Neural progenitor cell (in vitro differentiated cells): ENCODE data around the gene NDEL1. TPM values are rescaled to one million over a fixed set of nuclear protein-coding genes. Genes with fewer than 3 reads are reported as not detected.

ENCODE experiments used
- DNase-seq: peaks from one replicate; pipeline ENCODE4 v3.0.0-alpha.2; 2016; ENCODE audit warnings: low spot score
- H2AFZ ChIP-seq: fragments of 200-600 bp; sonication (generic); replicated peaks from 2 replicates; pipeline ENCODE4 v1.6.1; 2016; ENCODE audit warnings: antibody characterized with exemption
- H3F3A ChIP-seq: fragments of 200-600 bp; sonication (generic); 2 replicates; pipeline ENCODE4 v1.6.1; 2016; ENCODE audit warnings: antibody characterized with exemption, low read depth
- H3K27ac ChIP-seq: fragments of 200-600 bp; sonication (generic); 2 replicates; pipeline ENCODE4 v1.5.1; 2016; ENCODE audit warnings: mild to moderate bottlenecking
- H3K27me3 ChIP-seq: fragments of 200-600 bp; sonication (generic); 2 replicates; pipeline ENCODE4 v1.6.1; 2016; ENCODE audit warnings: mild to moderate bottlenecking, moderate library complexity
- H3K36me3 ChIP-seq: fragments of 200-600 bp; sonication (generic); 2 replicates; pipeline ENCODE4 v1.5.1; 2016
- H3K4me1 ChIP-seq: fragments of 200-600 bp; sonication (generic); 2 replicates; pipeline ENCODE4 v1.6.1; 2016; ENCODE audit warnings: mixed run types
- H3K4me2 ChIP-seq: fragments of 200-600 bp; sonication (generic); 2 replicates; pipeline ENCODE4 v1.6.1; 2016
- H3K4me3 ChIP-seq: fragments of 200-600 bp; sonication (generic); 2 replicates; pipeline ENCODE4 v1.5.1; 2016
- H3K79me2 ChIP-seq: fragments of 200-600 bp; sonication (generic); 2 replicates; pipeline ENCODE4 v1.6.1; 2016; ENCODE audit warnings: low read depth
- H3K9ac ChIP-seq: fragments of 200-600 bp; sonication (generic); 2 replicates; pipeline ENCODE4 v1.6.1; 2016
- H3K9me3 ChIP-seq: fragments of 200-600 bp; sonication (generic); 2 replicates; pipeline ENCODE4 v1.5.1; 2016; ENCODE audit warnings: low read depth
- H4K20me1 ChIP-seq: fragments of 200-600 bp; sonication (generic); 2 replicates; pipeline ENCODE4 v1.6.1; 2016; ENCODE audit warnings: low read depth
- H3K27ac Mint-ChIP-seq: 3 replicates; pipeline ENCODE4 v1.8.0; 2021; ENCODE audit warnings: mixed read lengths
- H3K27me3 Mint-ChIP-seq: 2 replicates; pipeline ENCODE4 v1.8.0; 2022; ENCODE audit warnings: low read depth, mild to moderate bottlenecking, inconsistent platforms, moderate library complexity, mixed read lengths; ENCODE audit not compliant: insufficient read depth
- H3K36me3 Mint-ChIP-seq: 3 replicates; pipeline ENCODE4 v1.8.0; 2021; ENCODE audit warnings: mixed read lengths
- H3K4me1 Mint-ChIP-seq: 3 replicates; pipeline ENCODE4 v1.8.0; 2021; ENCODE audit warnings: mixed read lengths
- H3K4me3 Mint-ChIP-seq: 3 replicates; pipeline ENCODE4 v1.8.0; 2021; ENCODE audit warnings: mild to moderate bottlenecking, moderate library complexity, mixed read lengths
- H3K9me3 Mint-ChIP-seq: 3 replicates; pipeline ENCODE4 v1.8.0; 2020; ENCODE audit warnings: mixed read lengths
- EZH2 ChIP-seq: fragments of 200-600 bp; sonication (generic); IDR thresholded peaks from 2 replicates; pipeline ENCODE4 v1.6.1; 2017; ENCODE audit warnings: antibody characterized with exemption, mild to moderate bottlenecking, moderate library complexity
- EZH2phosphoT487 ChIP-seq: fragments of 200-600 bp; sonication (generic); IDR thresholded peaks from 2 replicates; pipeline ENCODE4 v1.6.1; 2017; ENCODE audit warnings: antibody characterized with exemption
- total RNA-seq: library from RNA; depleted of rRNA; stranded (reverse); fragments of >200 nt; gene quantifications from 2 replicates; pipeline ENCODE4 v1.2.3, GENCODE V29; 2015; ENCODE audit warnings: low replicate concordance
- TF ChIP-seq, protein P1 (sequence below): fragments of 200-600 bp; sonication (generic); IDR thresholded peaks from 2 replicates; pipeline ENCODE4 v1.5.1; 2017; ENCODE audit warnings: antibody characterized with exemption, mild to moderate bottlenecking

The NDEL1 gene
- total RNA-seq, 1 donor from 2014 or later = 26.9 TPM

DNA sequence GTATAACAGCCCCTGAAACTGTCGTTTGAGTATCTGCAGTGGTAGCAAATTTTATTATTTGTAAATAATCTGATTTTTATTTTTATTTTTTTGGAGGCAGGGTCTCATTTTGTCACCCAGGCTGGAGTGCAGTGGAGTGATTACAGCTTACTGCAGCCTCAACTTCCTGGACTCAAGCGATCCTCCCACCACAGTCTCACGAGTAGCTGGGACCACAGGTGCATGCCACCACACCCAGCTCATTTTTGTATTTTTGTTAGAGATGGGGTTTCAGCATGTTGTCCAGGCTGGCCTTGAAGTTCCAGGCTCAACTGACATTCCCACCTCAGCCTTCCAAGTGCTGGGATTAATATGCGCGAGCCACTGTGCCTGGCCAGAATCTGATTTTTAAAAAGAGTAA, 2.8 kb downstream of the NDEL1 start:
- H3K27ac ChIP-seq = no peak overlapping the region
- H3K79me2 ChIP-seq = peaks cover 70% of the 10 kb centered on the region
- Mint-ChIP-seq H3K27me3 (peaks cover 4% of the 10 kb centered on the region), H3K27ac (no peak overlapping the region), H3K4me3 (no peak overlapping the region), H3K9me3 (no peaks in the 10 kb centered on the region), H3K4me1 (peaks cover 38% of the 10 kb centered on the region), H3K36me3 (peaks cover 14% of the 10 kb centered on the region)
- H3K4me2 ChIP-seq = no peak overlapping the region
- H3K4me1 ChIP-seq = peaks cover 15% of the 10 kb centered on the region
- H3K27me3 ChIP-seq = no peaks in the 10 kb centered on the region
- H3K9me3 ChIP-seq = no peaks in the 10 kb centered on the region
- TF ChIP-seq EZH2 (no peak), EZH2phosphoT487 (no peak)
- TF ChIP-seq, protein P1, sequence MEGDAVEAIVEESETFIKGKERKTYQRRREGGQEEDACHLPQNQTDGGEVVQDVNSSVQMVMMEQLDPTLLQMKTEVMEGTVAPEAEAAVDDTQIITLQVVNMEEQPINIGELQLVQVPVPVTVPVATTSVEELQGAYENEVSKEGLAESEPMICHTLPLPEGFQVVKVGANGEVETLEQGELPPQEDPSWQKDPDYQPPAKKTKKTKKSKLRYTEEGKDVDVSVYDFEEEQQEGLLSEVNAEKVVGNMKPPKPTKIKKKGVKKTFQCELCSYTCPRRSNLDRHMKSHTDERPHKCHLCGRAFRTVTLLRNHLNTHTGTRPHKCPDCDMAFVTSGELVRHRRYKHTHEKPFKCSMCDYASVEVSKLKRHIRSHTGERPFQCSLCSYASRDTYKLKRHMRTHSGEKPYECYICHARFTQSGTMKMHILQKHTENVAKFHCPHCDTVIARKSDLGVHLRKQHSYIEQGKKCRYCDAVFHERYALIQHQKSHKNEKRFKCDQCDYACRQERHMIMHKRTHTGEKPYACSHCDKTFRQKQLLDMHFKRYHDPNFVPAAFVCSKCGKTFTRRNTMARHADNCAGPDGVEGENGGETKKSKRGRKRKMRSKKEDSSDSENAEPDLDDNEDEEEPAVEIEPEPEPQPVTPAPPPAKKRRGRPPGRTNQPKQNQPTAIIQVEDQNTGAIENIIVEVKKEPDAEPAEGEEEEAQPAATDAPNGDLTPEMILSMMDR = no peak
- no peak overlapping the region for H3K4me3 ChIP-seq
- H3K9ac ChIP-seq = no peak overlapping the region
- H3K36me3 ChIP-seq = no peaks in the 10 kb centered on the region
- no peak for DNase-seq
- peaks cover 23% of the 10 kb centered on the region for H4K20me1 ChIP-seq
- peaks cover 22% of the 10 kb centered on the region for H3F3A ChIP-seq
- no peak overlapping the region for H2AFZ ChIP-seq

DNA sequence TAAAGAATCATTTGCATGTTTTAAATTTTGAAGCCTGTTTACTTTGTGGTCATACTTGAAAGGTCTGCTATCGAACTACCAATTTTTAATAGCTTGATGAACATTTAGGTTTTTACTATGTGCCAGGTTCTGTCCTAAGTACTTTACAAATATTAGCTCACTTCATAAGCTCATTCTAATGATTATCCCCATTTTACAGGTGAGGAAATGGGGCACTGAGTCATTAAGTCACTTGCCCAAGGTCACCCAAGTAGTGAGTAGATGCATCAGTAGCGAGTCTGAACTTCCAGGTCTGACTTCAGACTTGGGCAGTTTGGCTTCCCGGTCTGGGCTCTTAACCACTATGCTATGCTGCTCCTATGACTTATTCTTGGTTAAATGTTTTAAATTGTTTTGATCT, 4.0 kb downstream of the NDEL1 start:
- Mint-ChIP-seq H3K36me3 (peaks cover 14% of the 10 kb centered on the region), H3K4me1 (peaks cover 48% of the 10 kb centered on the region), H3K4me3 (no peak overlapping the region), H3K27ac (no peak overlapping the region), H3K27me3 (peaks cover 4% of the 10 kb centered on the region), H3K9me3 (no peaks in the 10 kb centered on the region)
- Histone ChIP-seq H2AFZ (no peak overlapping the region), H3K4me1 (peaks cover 19% of the 10 kb centered on the region), H3K27me3 (no peaks in the 10 kb centered on the region), H4K20me1 (peaks cover 28% of the 10 kb centered on the region), H3K4me2 (no peak overlapping the region), H3K79me2 (peaks cover 76% of the 10 kb centered on the region), H3F3A (peaks cover 28% of the 10 kb centered on the region), H3K9ac (no peak overlapping the region), H3K9me3 (no peaks in the 10 kb centered on the region), H3K36me3 (peaks cover 4% of the 10 kb centered on the region), H3K27ac (no peak overlapping the region), H3K4me3 (no peak overlapping the region)
- DNase-seq = no peak
- TF ChIP-seq EZH2phosphoT487 (no peak), EZH2 (no peak)

DNA sequence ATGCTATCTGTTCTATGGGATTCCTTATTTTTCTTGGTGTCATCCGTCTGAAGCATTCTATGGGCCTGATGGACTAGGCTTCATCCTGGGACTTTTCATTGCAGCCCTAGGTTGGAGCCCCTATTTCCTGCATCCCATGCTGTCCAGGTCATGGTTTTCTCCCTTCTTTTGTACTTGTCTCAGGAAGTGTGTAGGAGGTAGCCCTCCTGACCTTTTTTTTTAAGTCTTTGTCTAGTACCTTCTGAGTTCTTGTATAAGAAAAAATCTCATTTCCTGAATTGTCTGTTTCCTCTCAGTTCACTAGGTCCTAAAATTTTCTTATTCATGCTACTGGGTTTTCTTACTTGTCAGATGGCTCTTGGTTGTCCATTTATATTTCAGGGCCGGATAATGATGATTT, 6.0 kb downstream of the NDEL1 start:
- H3K27me3 ChIP-seq = no peaks in the 10 kb centered on the region
- peaks cover 17% of the 10 kb centered on the region for H3K4me1 ChIP-seq
- H3K4me3 ChIP-seq = no peak overlapping the region
- H3K36me3 Mint-ChIP-seq = peaks cover 14% of the 10 kb centered on the region
- no peak overlapping the region for H2AFZ ChIP-seq
- H4K20me1 ChIP-seq = peaks cover 27% of the 10 kb centered on the region
- H3K4me2 ChIP-seq = no peak overlapping the region
- no peak for TF ChIP-seq EZH2
- TF ChIP-seq, protein P1 = no peak
- no peak for TF ChIP-seq EZH2phosphoT487
- H3F3A ChIP-seq = peaks cover 15% of the 10 kb centered on the region
- H3K36me3 ChIP-seq = peaks cover 4% of the 10 kb centered on the region
- H3K27me3 Mint-ChIP-seq = peaks cover 2% of the 10 kb centered on the region
- DNase-seq = no peak
- H3K4me3 Mint-ChIP-seq = no peak overlapping the region
- no peaks in the 10 kb centered on the region for H3K9me3 ChIP-seq
- peaks cover 39% of the 10 kb centered on the region for H3K4me1 Mint-ChIP-seq
- H3K27ac Mint-ChIP-seq = no peak overlapping the region
- no peaks in the 10 kb centered on the region for H3K9me3 Mint-ChIP-seq
- H3K79me2 ChIP-seq = peaks cover 72% of the 10 kb centered on the region
- no peak overlapping the region for H3K9ac ChIP-seq
- no peak overlapping the region for H3K27ac ChIP-seq

DNA sequence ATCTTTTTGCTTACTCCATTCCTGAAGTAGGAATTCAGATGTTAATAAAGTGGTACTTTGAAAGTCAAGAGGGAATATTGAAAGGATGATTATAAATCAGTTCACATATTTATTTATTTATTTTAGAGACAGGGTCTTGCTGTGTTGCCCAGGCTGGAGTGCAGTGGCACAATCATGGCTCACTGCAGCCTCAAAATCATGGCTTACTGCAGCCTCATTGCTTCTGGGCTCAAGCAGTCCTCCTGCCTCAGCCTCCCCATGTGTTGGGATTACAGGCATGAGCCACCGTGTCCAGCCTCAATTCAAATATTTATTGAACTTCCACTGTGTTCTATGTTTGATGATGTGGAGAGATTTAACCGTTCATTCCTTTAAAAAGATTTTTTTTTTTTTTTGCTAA, 6.6 kb downstream of the NDEL1 start:
- Histone ChIP-seq H2AFZ (no peak overlapping the region), H3K4me3 (no peak overlapping the region), H3K4me1 (peaks cover 11% of the 10 kb centered on the region), H3K36me3 (peaks cover 4% of the 10 kb centered on the region), H3K79me2 (peaks cover 65% of the 10 kb centered on the region), H3K4me2 (no peak overlapping the region), H4K20me1 (peaks cover 21% of the 10 kb centered on the region), H3F3A (peaks cover 11% of the 10 kb centered on the region), H3K27me3 (no peaks in the 10 kb centered on the region), H3K27ac (no peak overlapping the region), H3K9ac (no peak overlapping the region), H3K9me3 (no peaks in the 10 kb centered on the region)
- peaks cover 14% of the 10 kb centered on the region for H3K36me3 Mint-ChIP-seq
- no peak overlapping the region for H3K4me3 Mint-ChIP-seq
- TF ChIP-seq EZH2 = no peak
- TF ChIP-seq, protein P1 = no peak
- TF ChIP-seq EZH2phosphoT487 = no peak
- H3K27ac Mint-ChIP-seq = no peak overlapping the region
- no peaks in the 10 kb centered on the region for H3K9me3 Mint-ChIP-seq
- DNase-seq = no peak
- peaks cover 2% of the 10 kb centered on the region for H3K27me3 Mint-ChIP-seq
- peaks cover 34% of the 10 kb centered on the region for H3K4me1 Mint-ChIP-seq
